GM10266 (cell line): ENCODE measurements around the gene AP1B1.
A peak's percentile ranks its signal among the peaks of the same experiment; 100 is the strongest.

ENCODE experiments used
- DNase-seq: peaks from one replicate; pipeline ENCODE4 v3.0.0; 2012; ENCODE audit errors: extremely low spot score
- TF ChIP-seq, protein P1 (sequence below): IDR thresholded peaks from 2 replicates; pipeline ENCODE4 v1.5.1; 2012; ENCODE audit warnings: mild to moderate bottlenecking, low read depth; ENCODE audit not compliant: control insufficient read depth, insufficient read depth; ENCODE audit errors: missing control alignments

Gene AP1B1

GRCh38 chr22:29310863-29311339, 77.5 kb downstream of the AP1B1 start:
- DNase-seq = peak; percentile 94
- TF ChIP-seq, protein P1, sequence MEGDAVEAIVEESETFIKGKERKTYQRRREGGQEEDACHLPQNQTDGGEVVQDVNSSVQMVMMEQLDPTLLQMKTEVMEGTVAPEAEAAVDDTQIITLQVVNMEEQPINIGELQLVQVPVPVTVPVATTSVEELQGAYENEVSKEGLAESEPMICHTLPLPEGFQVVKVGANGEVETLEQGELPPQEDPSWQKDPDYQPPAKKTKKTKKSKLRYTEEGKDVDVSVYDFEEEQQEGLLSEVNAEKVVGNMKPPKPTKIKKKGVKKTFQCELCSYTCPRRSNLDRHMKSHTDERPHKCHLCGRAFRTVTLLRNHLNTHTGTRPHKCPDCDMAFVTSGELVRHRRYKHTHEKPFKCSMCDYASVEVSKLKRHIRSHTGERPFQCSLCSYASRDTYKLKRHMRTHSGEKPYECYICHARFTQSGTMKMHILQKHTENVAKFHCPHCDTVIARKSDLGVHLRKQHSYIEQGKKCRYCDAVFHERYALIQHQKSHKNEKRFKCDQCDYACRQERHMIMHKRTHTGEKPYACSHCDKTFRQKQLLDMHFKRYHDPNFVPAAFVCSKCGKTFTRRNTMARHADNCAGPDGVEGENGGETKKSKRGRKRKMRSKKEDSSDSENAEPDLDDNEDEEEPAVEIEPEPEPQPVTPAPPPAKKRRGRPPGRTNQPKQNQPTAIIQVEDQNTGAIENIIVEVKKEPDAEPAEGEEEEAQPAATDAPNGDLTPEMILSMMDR = no peak

GRCh38 chr22:29310065-29310862, 78.1 kb downstream of the AP1B1 start:
- DNase-seq = peak; percentile 48

GRCh38 chr22:29309332-29310064, 78.9 kb downstream of the AP1B1 start:
- DNase-seq = peak; percentile 36
- TF ChIP-seq, protein P1 = no peak

More at GRCh38 chr22:29310065-29310862, 78.1 kb downstream of the AP1B1 start:
- TF ChIP-seq, protein P1 = no peak

GRCh38 chr22:29308791-29309262, 79.5 kb downstream of the AP1B1 start:
- TF ChIP-seq, protein P1 = no peak
- peak; percentile 52 for DNase-seq

GRCh38 chr22:29308148-29308790, 80.1 kb downstream of the AP1B1 start:
- TF ChIP-seq, protein P1 = no peak
- peak; percentile 16 for DNase-seq

DNA sequence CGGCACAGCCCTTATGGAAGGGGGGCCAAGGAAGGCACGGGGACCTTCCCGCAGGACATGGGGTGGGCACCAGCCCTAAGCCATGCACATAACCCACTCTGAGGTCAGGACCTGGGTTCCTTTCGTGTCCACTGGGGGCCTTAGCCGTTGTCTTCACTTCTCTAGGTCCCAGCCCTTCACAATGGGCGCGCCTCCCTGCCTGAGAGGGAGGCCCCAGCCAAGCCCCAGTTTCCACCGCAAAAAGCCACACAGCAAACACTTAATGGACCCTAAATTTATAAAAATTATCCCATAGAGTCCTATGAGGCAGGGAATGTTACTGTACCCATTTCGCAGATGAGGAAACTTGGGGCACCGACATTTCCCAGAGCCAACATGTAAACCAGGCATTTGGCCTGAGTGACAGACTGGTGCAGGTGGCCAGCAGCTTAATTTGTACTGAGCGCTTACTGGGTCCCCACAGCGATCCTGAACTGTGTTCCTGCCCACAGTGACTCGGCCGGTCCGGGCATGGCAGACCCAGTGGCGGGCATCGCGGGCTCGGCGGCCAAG, 80.7 kb downstream of the AP1B1 start:
- peak; percentile 56 for DNase-seq
- TF ChIP-seq, protein P1 = no peak
